GM12891 (cell line): ENCODE measurements around the gene MRNIP.

Experiments used
- POLR2AphosphoS5 ChIP-seq: IDR thresholded peaks from 2 replicates; pipeline ENCODE4 v1.6.1; 2011; ENCODE audit warnings: low read depth, low read length, control low read depth
- SPI1 ChIP-seq: IDR thresholded peaks from 2 replicates; pipeline ENCODE4 v1.6.1; 2011; ENCODE audit warnings: low read depth, low read length, control low read depth
- TAF1 ChIP-seq: IDR thresholded peaks from 2 replicates; pipeline ENCODE4 v1.6.1; 2011; ENCODE audit warnings: low read depth, low read length, control low read depth

- TF ChIP-seq SPI1 (no peak), TAF1 (no peak), POLR2AphosphoS5 (0 out of 2 replicates have a peak, but pooled peaks have one; percentile 35)
Measured at GRCh38 chr5:179874536-179875292, 16.1 kb upstream of the MRNIP start.
